Measurements from ENCODE around the gene MANEA. TPM values are rescaled to one million over a fixed set of nuclear protein-coding genes. Genes with fewer than 3 reads are reported as not detected.
"Not testable (repeated sequence)": the region's sequence is repeated elsewhere in the genome, so short reads cannot be mapped to it uniquely, and the experiment has no call there.

Gene MANEA
- total and polyA plus RNA-seq, 2 donors (not counting 3 experiments of a cell fraction or from before 2014, with no cell fraction given), result 5.2 to 18.5 TPM

DNA sequence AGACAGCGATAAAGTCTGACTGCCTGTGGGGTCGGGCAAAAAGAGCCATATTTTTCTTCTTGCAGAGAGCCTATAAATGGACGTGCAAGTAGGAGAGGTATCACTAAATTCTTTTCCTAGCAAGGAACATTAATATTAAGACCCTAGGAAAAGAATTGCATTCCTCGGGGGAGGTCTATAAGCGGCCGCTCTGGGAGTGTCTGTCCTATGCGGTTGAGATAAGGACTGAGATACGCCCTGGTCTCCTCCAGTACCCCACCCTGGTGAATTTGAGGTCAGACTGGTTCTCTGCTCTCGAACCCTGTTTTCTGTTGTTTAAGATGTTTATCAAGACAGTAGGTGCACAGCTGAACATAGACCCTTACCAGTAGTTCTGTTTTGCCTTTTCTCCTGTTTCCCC is 6.9 kb downstream of the MANEA start:
- H3K27me3 ChIP-seq (ENCODE audit: control insufficient read depth in 2 of 2, insufficient read depth in 2 of 2, low read length in 2 of 2); H3K79me2 ChIP-seq (ENCODE audit: control insufficient read depth, insufficient read depth, low read length); H3K36me3 ChIP-seq (ENCODE audit: control insufficient read depth in 2 of 2, extremely low read depth in 1 of 2, insufficient read depth in 2 of 2, low read length in 2 of 2); H3K4me3 ChIP-seq (replicated peaks in 1 of 3; ENCODE audit: insufficient read depth in 1 of 3, low read depth in 1 of 3, low read length in 3 of 3); FAIRE-seq; DNase-seq (ENCODE audit: low read depth, low spot score); H3K9me1 ChIP-seq (replicated peaks; ENCODE audit: control insufficient read depth, extremely low read depth, insufficient read depth, low read length); H4K20me1 ChIP-seq (replicated peaks; ENCODE audit: control insufficient read depth, extremely low read depth, insufficient read depth, low read length); POLR2A ChIA-PET; intact Hi-C loops (cut with micrococcal nuclease); H3K27ac ChIP-seq (ENCODE audit: insufficient read depth, low read depth, low read length); dilution Hi-C loops (cut with MboI; ENCODE audit: extremely low pct_ligation_motif_present, low sequenced_read_pairs); BruUV-seq (replicated peaks); H2AFZ ChIP-seq (ENCODE audit: low read depth, low read length); H3K9ac ChIP-seq (replicated peaks; ENCODE audit: extremely low read depth, insufficient read depth, low read length); H3K9me3 ChIP-seq (replicated peaks; ENCODE audit: control insufficient read depth, insufficient read depth, low read length); CTCF ChIA-PET; H3K4me1 ChIP-seq (ENCODE audit: control insufficient read depth, extremely low read depth, insufficient read depth, low read length); H3K4me2 ChIP-seq (ENCODE audit: insufficient read depth, low read length): not testable (repeated sequence)

DNA sequence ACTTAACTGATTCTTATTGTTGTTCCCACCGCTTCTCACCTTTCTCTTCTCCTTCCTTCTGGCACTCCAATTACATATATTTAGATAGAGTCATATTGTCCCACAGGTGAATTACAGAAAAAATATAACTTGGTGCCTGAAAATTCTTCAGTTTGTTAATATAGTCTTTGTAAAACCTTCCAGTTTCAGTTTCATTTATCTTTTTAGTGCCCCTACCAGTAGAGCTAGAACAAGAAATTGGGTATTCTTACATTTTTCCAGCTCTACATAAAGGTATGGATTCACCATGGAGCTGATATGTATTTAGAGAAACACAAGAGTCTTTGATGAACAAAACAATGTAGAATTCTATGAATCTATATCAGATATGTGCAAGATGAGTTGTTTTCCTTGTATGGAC is 10.7 kb downstream of the MANEA start:
- Histone ChIP-seq H4K20me1 (replicated peaks; ENCODE audit: control insufficient read depth, extremely low read depth, insufficient read depth, low read length) (no peaks in the 10 kb centered on the region), H3K79me2 (ENCODE audit: control insufficient read depth, insufficient read depth, low read length) (no peaks in the 10 kb centered on the region), H3K4me2 (ENCODE audit: insufficient read depth, low read length) (no peak overlapping the region), H2AFZ (ENCODE audit: low read depth, low read length) (no peak overlapping the region), H3K27ac (ENCODE audit: insufficient read depth, low read depth, low read length) (no peak overlapping the region), H3K9ac (replicated peaks; ENCODE audit: extremely low read depth, insufficient read depth, low read length) (no peak overlapping the region), H3K36me3 (ENCODE audit: control insufficient read depth in 2 of 2, extremely low read depth in 1 of 2, insufficient read depth in 2 of 2, low read length in 2 of 2) (no peaks in the 10 kb centered on the region), H3K4me1 (ENCODE audit: control insufficient read depth, extremely low read depth, insufficient read depth, low read length) (no peaks in the 10 kb centered on the region), H3K27me3 (ENCODE audit: control insufficient read depth in 2 of 2, insufficient read depth in 2 of 2, low read length in 2 of 2) (no peaks in the 10 kb centered on the region), H3K9me3 (replicated peaks; ENCODE audit: control insufficient read depth, insufficient read depth, low read length) (no peaks in the 10 kb centered on the region), H3K4me3 (replicated peaks in 1 of 3; ENCODE audit: insufficient read depth in 1 of 3, low read depth in 1 of 3, low read length in 3 of 3) (no peak overlapping the region), H3K9me1 (replicated peaks; ENCODE audit: control insufficient read depth, extremely low read depth, insufficient read depth, low read length) (no peaks in the 10 kb centered on the region)
- CTCF ChIA-PET, result interaction anchor here (1.2 to 2.7 kb wide), 3 partner anchors 8 to 12 kb away, joined by 4 to 8 read pairs (median 7); no protein-coding TSS in a partner anchor
- no peak for TF ChIP-seq MYC (IDR thresholded peaks at IDR 0.05; ENCODE audit: low read depth, low read length)
- no peak for TF ChIP-seq POLR2A (IDR thresholded peaks at IDR 0.05; ENCODE audit: low read depth, low read length)
- DNase-seq (ENCODE audit: low read depth, low spot score) (no peak), FAIRE-seq (no peak)
- dilution Hi-C loops (cut with MboI; ENCODE audit: extremely low pct_ligation_motif_present, low sequenced_read_pairs), result no loop called here
- POLR2A ChIA-PET, result no interaction called here
- intact Hi-C loops (cut with micrococcal nuclease), result no loop called here
- BruUV-seq (replicated peaks), result no TSS peak

Measured in endothelial cell of umbilical vein (primary cell).